Coronary artery (tissue), 2 donors: ENCODE data around the gene RNF10.

Experiments
- DNase-seq: peaks from one replicate; pipeline ENCODE4 v3.0.0-alpha.2; 2017; ENCODE audit warnings: low spot score
- H3K27ac ChIP-seq, 2 donors: fragments of 200-600 bp; sonication (generic); one replicate each; pipeline ENCODE4 v1.5.1; 2016 to 2019
- H3K4me3 ChIP-seq: fragments of 200-600 bp; sonication (generic); 2 replicates; pipeline ENCODE4 v1.5.1; 2016; ENCODE audit warnings: mild to moderate bottlenecking, moderate library complexity
- TF ChIP-seq, protein P1 (sequence below): fragments of 200-600 bp; sonication (generic); IDR thresholded peaks from one replicate; pipeline ENCODE4 v1.5.1; 2019; ENCODE audit warnings: antibody characterized with exemption

Gene RNF10

DNA sequence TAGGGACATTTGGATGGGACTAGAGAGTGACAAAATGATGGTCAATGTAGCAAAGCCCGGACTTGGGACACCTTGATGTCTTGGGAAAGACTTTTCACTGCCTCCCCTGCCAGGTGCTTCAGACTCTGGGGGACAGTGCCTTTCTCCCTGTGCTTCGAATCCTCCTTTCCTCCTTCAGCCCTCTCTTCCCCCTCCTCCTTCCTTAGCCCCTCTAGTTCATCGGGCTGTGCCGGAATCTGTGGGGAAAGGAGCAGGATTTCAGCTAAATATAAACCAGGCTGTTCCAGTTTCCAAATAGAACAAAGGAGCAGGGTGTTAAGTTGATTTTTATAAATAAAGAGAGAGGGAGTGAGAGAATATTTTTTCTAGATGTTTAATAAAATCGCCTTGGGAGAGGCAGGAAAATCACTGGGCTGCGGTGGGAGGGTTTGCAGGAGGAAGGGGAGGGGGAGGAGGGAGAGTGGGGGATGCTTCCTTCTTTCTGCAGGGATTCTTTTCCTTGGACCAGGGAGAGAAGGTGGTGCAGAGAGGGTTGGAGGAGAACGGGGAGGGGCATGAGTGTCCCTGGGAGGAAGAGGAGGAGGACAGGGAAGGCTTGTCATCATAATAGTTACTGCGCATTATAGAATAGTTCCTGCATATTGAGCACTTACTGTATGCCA, 84.9 kb downstream of the RNF10 start:
- no peak overlapping the region for H3K27ac ChIP-seq
- TF ChIP-seq, protein P1, sequence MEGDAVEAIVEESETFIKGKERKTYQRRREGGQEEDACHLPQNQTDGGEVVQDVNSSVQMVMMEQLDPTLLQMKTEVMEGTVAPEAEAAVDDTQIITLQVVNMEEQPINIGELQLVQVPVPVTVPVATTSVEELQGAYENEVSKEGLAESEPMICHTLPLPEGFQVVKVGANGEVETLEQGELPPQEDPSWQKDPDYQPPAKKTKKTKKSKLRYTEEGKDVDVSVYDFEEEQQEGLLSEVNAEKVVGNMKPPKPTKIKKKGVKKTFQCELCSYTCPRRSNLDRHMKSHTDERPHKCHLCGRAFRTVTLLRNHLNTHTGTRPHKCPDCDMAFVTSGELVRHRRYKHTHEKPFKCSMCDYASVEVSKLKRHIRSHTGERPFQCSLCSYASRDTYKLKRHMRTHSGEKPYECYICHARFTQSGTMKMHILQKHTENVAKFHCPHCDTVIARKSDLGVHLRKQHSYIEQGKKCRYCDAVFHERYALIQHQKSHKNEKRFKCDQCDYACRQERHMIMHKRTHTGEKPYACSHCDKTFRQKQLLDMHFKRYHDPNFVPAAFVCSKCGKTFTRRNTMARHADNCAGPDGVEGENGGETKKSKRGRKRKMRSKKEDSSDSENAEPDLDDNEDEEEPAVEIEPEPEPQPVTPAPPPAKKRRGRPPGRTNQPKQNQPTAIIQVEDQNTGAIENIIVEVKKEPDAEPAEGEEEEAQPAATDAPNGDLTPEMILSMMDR, result no peak
- no peak overlapping the region for H3K4me3 ChIP-seq
- no peak for DNase-seq

DNA sequence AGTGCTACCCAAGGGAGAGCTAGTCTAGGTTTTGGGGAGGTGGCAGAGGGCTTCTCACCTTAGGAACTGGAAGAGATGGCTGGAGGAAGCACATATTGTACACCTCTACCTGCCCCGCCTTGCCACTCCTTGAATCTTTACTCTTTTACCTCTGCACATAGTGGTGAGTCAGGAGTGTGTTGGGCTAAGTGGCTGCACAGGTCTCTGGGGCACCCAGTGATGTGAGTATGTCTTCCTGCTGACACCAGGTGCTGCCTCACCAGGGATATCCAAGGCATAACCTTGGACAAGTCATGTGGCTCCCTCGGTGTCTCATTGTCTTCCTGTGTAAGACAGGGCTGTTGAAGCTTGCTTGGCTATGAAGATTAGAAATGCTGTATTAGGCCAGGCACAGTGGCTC, 86.5 kb downstream of the RNF10 start:
- H3K4me3 ChIP-seq, result no peak overlapping the region
- DNase-seq, result no peak
- no peak overlapping the region for H3K27ac ChIP-seq
- TF ChIP-seq, protein P1, result no peak

DNA sequence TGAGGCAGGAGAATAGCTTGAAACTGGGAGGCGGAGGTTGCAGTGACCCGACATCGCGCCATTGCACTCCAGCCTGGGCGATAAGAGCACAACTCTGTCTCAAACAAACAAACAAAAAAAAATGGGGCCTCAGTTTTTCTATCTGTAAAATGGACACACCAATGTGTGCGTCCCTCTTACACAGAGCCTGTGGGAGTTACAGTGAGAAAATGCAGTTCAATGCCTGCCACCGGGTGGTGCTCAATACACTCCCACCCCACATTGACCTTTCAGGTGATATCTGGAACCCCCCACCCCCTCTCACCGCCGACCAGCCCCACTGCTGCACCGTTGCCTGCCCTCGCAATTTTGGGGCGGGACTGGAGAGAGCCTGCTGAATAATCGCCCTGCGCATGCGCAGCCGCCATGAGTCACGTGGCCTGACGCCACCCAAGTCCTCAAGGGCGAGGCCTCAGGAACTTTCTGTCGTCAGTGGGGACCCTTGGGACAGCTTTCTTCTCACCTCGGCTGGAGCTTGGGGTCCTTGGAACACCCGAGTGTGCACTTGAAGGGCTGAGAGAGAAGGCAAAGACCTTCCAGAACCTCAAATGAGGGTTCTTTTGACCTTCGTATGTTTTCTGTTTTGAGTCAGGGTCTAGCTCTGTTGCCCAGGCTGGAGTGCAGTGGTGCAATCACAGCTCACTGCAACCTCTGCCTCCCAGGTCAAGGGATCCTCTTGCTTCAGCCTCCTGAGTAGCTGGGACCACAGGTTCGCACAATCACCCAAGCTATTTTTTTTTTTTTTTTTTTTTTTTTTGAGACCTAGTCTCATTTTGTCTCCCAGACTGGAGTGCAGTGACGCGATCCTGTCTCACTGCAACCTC, 91.6 kb downstream of the RNF10 start:
- Histone ChIP-seq H3K4me3 (no peak overlapping the region), H3K27ac (no peak overlapping the region)
- no peak for DNase-seq
- TF ChIP-seq, protein P1, result no peak
